ENCODE results near the gene MTHFD2.
"Not testable (repeated sequence)": the region's sequence is repeated elsewhere in the genome, so short reads cannot be mapped to it uniquely, and the experiment has no call there.

Gene MTHFD2

GRCh38 chr2:74198461-74199274, at the start of gene MTHFD2:
Gene MTHFD2, plus strand, starts transcription at chr2:74198615. Its CDS starts 27 bp downstream, at chr2:74198642.
- peak; percentile 79 to 90 (median 83) for DNase-seq (ENCODE audit: low read depth in 4 of 4, low spot score in 1 of 4)

GRCh38 chr2:74149247-74149525, 49.2 kb upstream of the MTHFD2 start:
- DNase-seq (ENCODE audit: low read depth in 4 of 4, low spot score in 1 of 4), result no peak

GRCh38 chr2:74149570-74150319, 48.7 kb upstream of the MTHFD2 start:
- DNase-seq (ENCODE audit: low read depth in 4 of 4, low spot score in 1 of 4), result no peak

GRCh38 chr2:74152954-74153353, 45.5 kb upstream of the MTHFD2 start:
- DNase-seq (ENCODE audit: low read depth in 4 of 4, low spot score in 1 of 4), result no peak

- no peak for DNase-seq (ENCODE audit: low read depth in 4 of 4, low spot score in 1 of 4)
Measured at GRCh38 chr2:74155830-74156229, 42.6 kb upstream of the MTHFD2 start.

- no peak for DNase-seq (ENCODE audit: low read depth in 4 of 4, low spot score in 1 of 4)
Measured at GRCh38 chr2:74162951-74163350, 35.5 kb upstream of the MTHFD2 start.

GRCh38 chr2:74164761-74165160, 33.7 kb upstream of the MTHFD2 start:
- no peak for DNase-seq (ENCODE audit: low read depth in 4 of 4, low spot score in 1 of 4)

- DNase-seq (ENCODE audit: low read depth in 4 of 4, low spot score in 1 of 4), result no peak
Measured at GRCh38 chr2:74168739-74169138, 29.7 kb upstream of the MTHFD2 start.

- no peak for DNase-seq (ENCODE audit: low read depth in 4 of 4, low spot score in 1 of 4)
Measured at GRCh38 chr2:74174909-74175308, 23.5 kb upstream of the MTHFD2 start.

GRCh38 chr2:74177696-74178095, 20.7 kb upstream of the MTHFD2 start:
- DNase-seq (ENCODE audit: low read depth in 4 of 4, low spot score in 1 of 4), result no peak

GRCh38 chr2:74178211-74179062, 20.0 kb upstream of the MTHFD2 start, which contains the start of gene MOB1A:
Gene MOB1A, minus strand, starts transcription at chr2:74178879. Its CDS starts 205 bp downstream, at chr2:74178674.
- DNase-seq (ENCODE audit: low read depth in 4 of 4, low spot score in 1 of 4), result peak; percentile 83 to 97 (median 92)

- no peak for DNase-seq (ENCODE audit: low read depth in 4 of 4, low spot score in 1 of 4)
Measured at GRCh38 chr2:74179063-74179865, 19.2 kb upstream of the MTHFD2 start.

GRCh38 chr2:74181739-74182138, 16.7 kb upstream of the MTHFD2 start:
- DNase-seq (ENCODE audit: low read depth in 4 of 4, low spot score in 1 of 4), result no peak

GRCh38 chr2:74183878-74184277, 14.5 kb upstream of the MTHFD2 start:
- no peak for DNase-seq (ENCODE audit: low read depth in 4 of 4, low spot score in 1 of 4)

- DNase-seq (ENCODE audit: low read depth in 4 of 4, low spot score in 1 of 4), result no peak
Measured at GRCh38 chr2:74186038-74186437, 12.4 kb upstream of the MTHFD2 start.

- not testable (repeated sequence) for DNase-seq (ENCODE audit: low read depth in 4 of 4, low spot score in 1 of 4)
Measured at GRCh38 chr2:74186706-74187105, 11.7 kb upstream of the MTHFD2 start.

GRCh38 chr2:74188018-74188601, 10.3 kb upstream of the MTHFD2 start:
- DNase-seq (ENCODE audit: low read depth in 4 of 4, low spot score in 1 of 4), result no peak

GRCh38 chr2:74188696-74189095, 9.7 kb upstream of the MTHFD2 start:
- no peak for DNase-seq (ENCODE audit: low read depth in 4 of 4, low spot score in 1 of 4)

GRCh38 chr2:74191596-74192380, 6.6 kb upstream of the MTHFD2 start:
- no peak for DNase-seq (ENCODE audit: low read depth in 4 of 4, low spot score in 1 of 4)

- no peak for DNase-seq (ENCODE audit: low read depth in 4 of 4, low spot score in 1 of 4)
Measured at GRCh38 chr2:74194799-74195198, 3.6 kb upstream of the MTHFD2 start.
